ENCODE results near the gene PLA2G4B.

GRCh38 chr15:41843571-41843970 is 4.9 kb downstream of the PLA2G4B start:
- TF ChIP-seq POLR2AphosphoS5 (IDR thresholded peaks at IDR 0.05; ENCODE audit: low read depth, low read length) = no peak
- no peak for TF ChIP-seq TAF1 (IDR thresholded peaks at IDR 0.05; ENCODE audit: low read depth, low read length)
- no peak for TF ChIP-seq POLR2A (IDR thresholded peaks at IDR 0.05; ENCODE audit: low read depth, low read length)
- TF ChIP-seq PAX5 (IDR thresholded peaks at IDR 0.05; ENCODE audit: insufficient read depth, low read length, severe bottlenecking) = no peak
- TF ChIP-seq SPI1 (IDR thresholded peaks at IDR 0.05; ENCODE audit: low read depth, low read length) = no peak

All from GM12891 (cell line).